ENCODE results near the gene PRR23C.

PRR23C gene

GRCh38 chr3:139044366-139045210, at the start of gene PRR23C:
TSS of gene PRR23C (minus strand) at chr3:139044892. CDS start at chr3:139044620, 272 bp downstream.
- no peak for TF ChIP-seq CTCF (IDR thresholded peaks at IDR 0.05; ENCODE audit: extremely low read depth, insufficient read depth, missing control alignments)
- peak; percentile 13 for DNase-seq (ENCODE audit: low spot score)
- in situ Hi-C loops (cut with MboI; ENCODE audit: low pct_unique_long_range_greater_than_20kb, low sequenced_read_pairs, unreplicated experiment) = no loop called here

- no peak for DNase-seq (ENCODE audit: low spot score)
- no peak for TF ChIP-seq CTCF (IDR thresholded peaks at IDR 0.05; ENCODE audit: extremely low read depth, insufficient read depth, missing control alignments)
- in situ Hi-C loops (cut with MboI; ENCODE audit: low pct_unique_long_range_greater_than_20kb, low sequenced_read_pairs, unreplicated experiment) = no loop called here
Measured at GRCh38 chr3:139093840-139094239, 49.1 kb upstream of the PRR23C start.

- DNase-seq (ENCODE audit: low spot score) = no peak
- in situ Hi-C loops (cut with MboI; ENCODE audit: low pct_unique_long_range_greater_than_20kb, low sequenced_read_pairs, unreplicated experiment) = no loop called here
- no peak for TF ChIP-seq CTCF (IDR thresholded peaks at IDR 0.05; ENCODE audit: extremely low read depth, insufficient read depth, missing control alignments)
Measured at GRCh38 chr3:139088462-139089324, 44.0 kb upstream of the PRR23C start.

GRCh38 chr3:139087621-139088020, 42.9 kb upstream of the PRR23C start:
- no peak for DNase-seq (ENCODE audit: low spot score)
- in situ Hi-C loops (cut with MboI; ENCODE audit: low pct_unique_long_range_greater_than_20kb, low sequenced_read_pairs, unreplicated experiment) = no loop called here
- no peak for TF ChIP-seq CTCF (IDR thresholded peaks at IDR 0.05; ENCODE audit: extremely low read depth, insufficient read depth, missing control alignments)

GRCh38 chr3:139084176-139084575, 39.5 kb upstream of the PRR23C start:
- no peak for DNase-seq (ENCODE audit: low spot score)
- TF ChIP-seq CTCF (IDR thresholded peaks at IDR 0.05; ENCODE audit: extremely low read depth, insufficient read depth, missing control alignments) = no peak
- in situ Hi-C loops (cut with MboI; ENCODE audit: low pct_unique_long_range_greater_than_20kb, low sequenced_read_pairs, unreplicated experiment) = no loop called here

- no peak for DNase-seq (ENCODE audit: low spot score)
- in situ Hi-C loops (cut with MboI; ENCODE audit: low pct_unique_long_range_greater_than_20kb, low sequenced_read_pairs, unreplicated experiment) = no loop called here
- TF ChIP-seq CTCF (IDR thresholded peaks at IDR 0.05; ENCODE audit: extremely low read depth, insufficient read depth, missing control alignments) = no peak
Measured at GRCh38 chr3:139074565-139075115, 29.9 kb upstream of the PRR23C start.
